ENCODE data around the gene TSPAN16. TPM values are rescaled to one million over a fixed set of nuclear protein-coding genes. Genes with fewer than 3 reads are reported as not detected.
"Not testable (repeated sequence)": the region's sequence is repeated elsewhere in the genome, so short reads cannot be mapped to it uniquely, and the experiment has no call there.

Gene TSPAN16
- total RNA-seq, 1 donor from 2014 or later = not detected

GRCh38 chr19:11338569-11339253 lies 42.8 kb downstream of the TSPAN16 start:
- no peak for DNase-seq (ENCODE audit: extremely low spot score, unreplicated experiment)
- Mint-ChIP-seq H3K27ac (ENCODE audit: unreplicated experiment) (peak overlapping the region; percentile 34), H3K4me3 (ENCODE audit: unreplicated experiment) (peak overlapping the region; percentile 63), H3K4me1 (ENCODE audit: unreplicated experiment) (peaks cover 17% of the 10 kb centered on the region), H3K27me3 (ENCODE audit: unreplicated experiment) (no peaks in the 10 kb centered on the region), H3K36me3 (ENCODE audit: unreplicated experiment) (peaks cover 4% of the 10 kb centered on the region), H3K9me3 (ENCODE audit: unreplicated experiment) (no peaks in the 10 kb centered on the region)
- TF ChIP-seq, protein P1, sequence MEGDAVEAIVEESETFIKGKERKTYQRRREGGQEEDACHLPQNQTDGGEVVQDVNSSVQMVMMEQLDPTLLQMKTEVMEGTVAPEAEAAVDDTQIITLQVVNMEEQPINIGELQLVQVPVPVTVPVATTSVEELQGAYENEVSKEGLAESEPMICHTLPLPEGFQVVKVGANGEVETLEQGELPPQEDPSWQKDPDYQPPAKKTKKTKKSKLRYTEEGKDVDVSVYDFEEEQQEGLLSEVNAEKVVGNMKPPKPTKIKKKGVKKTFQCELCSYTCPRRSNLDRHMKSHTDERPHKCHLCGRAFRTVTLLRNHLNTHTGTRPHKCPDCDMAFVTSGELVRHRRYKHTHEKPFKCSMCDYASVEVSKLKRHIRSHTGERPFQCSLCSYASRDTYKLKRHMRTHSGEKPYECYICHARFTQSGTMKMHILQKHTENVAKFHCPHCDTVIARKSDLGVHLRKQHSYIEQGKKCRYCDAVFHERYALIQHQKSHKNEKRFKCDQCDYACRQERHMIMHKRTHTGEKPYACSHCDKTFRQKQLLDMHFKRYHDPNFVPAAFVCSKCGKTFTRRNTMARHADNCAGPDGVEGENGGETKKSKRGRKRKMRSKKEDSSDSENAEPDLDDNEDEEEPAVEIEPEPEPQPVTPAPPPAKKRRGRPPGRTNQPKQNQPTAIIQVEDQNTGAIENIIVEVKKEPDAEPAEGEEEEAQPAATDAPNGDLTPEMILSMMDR (IDR thresholded peaks at IDR 0.05) = no peak

DNA sequence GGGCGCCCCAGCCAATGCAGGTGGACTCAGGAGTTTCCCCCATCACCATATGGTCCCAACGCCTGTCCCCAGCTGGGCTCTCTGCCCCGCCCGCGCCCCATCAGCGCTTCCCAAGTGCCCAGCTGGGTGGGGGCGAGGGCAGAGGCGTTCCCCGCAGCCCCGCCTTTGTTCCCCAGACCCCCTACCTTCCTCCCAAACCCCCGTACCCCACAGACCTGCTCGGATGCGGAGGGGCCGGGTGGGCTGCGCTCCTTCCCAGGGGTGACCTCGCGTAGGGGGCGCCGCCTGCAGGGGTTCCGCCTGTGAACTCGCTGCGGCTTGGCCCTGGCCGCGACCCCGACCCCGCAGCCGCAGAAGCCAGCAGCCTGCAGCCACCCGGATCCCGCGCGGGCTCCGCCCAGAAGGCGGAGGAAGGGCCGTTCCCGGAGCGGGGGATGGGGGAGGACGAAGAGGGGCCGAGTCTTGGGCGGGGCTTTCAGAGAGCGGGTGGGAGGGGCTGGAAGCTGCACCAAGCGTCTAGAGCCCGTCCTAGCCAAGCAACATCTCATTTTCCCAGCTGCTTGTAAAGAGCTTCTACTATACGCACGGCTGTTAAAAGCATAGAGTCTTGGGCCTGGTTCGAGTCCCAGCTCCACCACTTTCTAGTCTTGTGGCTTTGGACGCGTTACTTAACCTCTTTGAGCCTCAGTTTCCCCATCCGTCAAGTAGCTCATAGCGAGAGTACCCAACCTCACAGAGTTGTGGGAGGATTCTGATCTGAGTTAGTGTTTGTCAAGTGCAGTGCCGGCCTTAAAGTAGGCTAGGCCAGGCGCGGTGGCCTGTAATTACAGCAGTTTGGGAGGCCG lies 43.5 kb downstream of the TSPAN16 start, which contains the start of gene RAB3D:
Gene RAB3D, minus strand, starts transcription at position 404 of the 845 bp plus-strand sequence. CDS start 2,258 bp downstream, outside the sequence.
- Mint-ChIP-seq H3K9me3 (ENCODE audit: unreplicated experiment) (no peaks in the 10 kb centered on the region), H3K36me3 (ENCODE audit: unreplicated experiment) (peaks cover 4% of the 10 kb centered on the region), H3K27ac (ENCODE audit: unreplicated experiment) (peak within 1 kb of the TSS; percentile 34), H3K4me1 (ENCODE audit: unreplicated experiment) (peaks cover 23% of the 10 kb centered on the region), H3K27me3 (ENCODE audit: unreplicated experiment) (no peaks in the 10 kb centered on the region), H3K4me3 (ENCODE audit: unreplicated experiment) (peak within 1 kb of the TSS; percentile 63)
- DNase-seq (ENCODE audit: extremely low spot score, unreplicated experiment) = peak; percentile 91
- TF ChIP-seq, protein P1 (IDR thresholded peaks at IDR 0.05) = no peak

GRCh38 chr19:11340099-11340467 lies 44.1 kb downstream of the TSPAN16 start:
- not testable (repeated sequence) for H3K9me3 Mint-ChIP-seq (ENCODE audit: unreplicated experiment); DNase-seq (ENCODE audit: extremely low spot score, unreplicated experiment); H3K36me3 Mint-ChIP-seq (ENCODE audit: unreplicated experiment); H3K27ac Mint-ChIP-seq (ENCODE audit: unreplicated experiment); H3K27me3 Mint-ChIP-seq (ENCODE audit: unreplicated experiment)
- Mint-ChIP-seq H3K4me3 (ENCODE audit: unreplicated experiment) (peak overlapping the region; percentile 40), H3K4me1 (ENCODE audit: unreplicated experiment) (peaks cover 29% of the 10 kb centered on the region)

DNA sequence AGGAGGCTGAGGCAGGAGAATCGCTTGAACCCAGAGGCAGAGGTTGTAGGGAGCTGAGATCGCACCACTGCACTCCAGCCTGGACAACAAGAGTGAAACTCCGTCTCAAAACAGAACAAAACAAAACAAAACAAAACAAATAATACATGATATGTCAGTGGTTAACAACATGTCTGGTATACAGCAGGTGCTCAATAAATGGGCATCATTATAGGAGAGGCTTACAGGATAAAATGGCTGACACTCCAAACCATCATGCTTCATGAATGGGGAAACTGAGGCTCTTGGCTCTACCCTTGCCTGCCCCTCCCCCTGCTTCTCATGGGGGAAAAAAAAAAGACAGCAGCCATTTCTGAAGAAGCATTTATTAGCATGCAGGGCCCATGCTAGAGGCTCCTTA lies 46.5 kb downstream of the TSPAN16 start:
- Mint-ChIP-seq H3K4me1 (ENCODE audit: unreplicated experiment) (peaks cover 42% of the 10 kb centered on the region), H3K4me3 (ENCODE audit: unreplicated experiment) (no peak overlapping the region)

DNA sequence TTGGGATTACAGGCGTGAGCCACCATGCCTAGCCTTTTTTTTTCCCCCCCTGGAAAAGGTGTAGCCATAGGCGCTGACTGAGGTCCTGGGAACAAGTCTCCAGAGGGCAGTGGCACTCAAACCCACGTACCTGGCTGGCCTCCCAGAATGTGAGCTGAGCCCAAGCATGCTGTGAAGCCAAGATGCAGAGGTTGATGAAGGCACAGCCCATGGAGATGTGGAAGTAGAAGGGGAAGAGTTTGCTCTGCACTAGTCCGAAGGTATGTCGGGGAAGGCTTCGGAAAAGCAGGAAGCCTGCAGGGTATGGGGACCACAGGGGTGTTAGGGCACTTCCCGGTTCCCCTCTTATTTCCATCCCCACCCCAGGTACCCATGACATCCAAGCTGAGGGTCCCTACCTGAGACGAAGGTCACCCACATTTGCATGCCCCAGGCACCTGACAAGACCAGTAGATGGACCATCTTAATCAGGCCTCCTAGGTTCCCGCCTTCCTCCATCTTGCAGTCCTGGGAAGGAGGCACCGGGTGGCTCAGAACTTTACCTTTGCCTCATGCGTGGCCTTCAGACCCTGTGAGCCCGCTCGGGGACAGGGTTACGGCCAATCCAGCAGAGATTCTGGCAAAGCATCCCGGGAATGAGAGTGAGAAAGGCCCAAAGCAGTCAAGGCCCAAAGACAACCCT lies 49.3 kb downstream of the TSPAN16 start:
- TF ChIP-seq, protein P1 (IDR thresholded peaks at IDR 0.05) = no peak
- Mint-ChIP-seq H3K27ac (ENCODE audit: unreplicated experiment) (peak overlapping the region; percentile 94), H3K9me3 (ENCODE audit: unreplicated experiment) (peaks cover 7% of the 10 kb centered on the region), H3K4me1 (ENCODE audit: unreplicated experiment) (peaks cover 31% of the 10 kb centered on the region), H3K36me3 (ENCODE audit: unreplicated experiment) (peaks cover 3% of the 10 kb centered on the region), H3K27me3 (ENCODE audit: unreplicated experiment) (no peaks in the 10 kb centered on the region), H3K4me3 (ENCODE audit: unreplicated experiment) (peak overlapping the region; percentile 91)
- no peak for DNase-seq (ENCODE audit: extremely low spot score, unreplicated experiment)

More for the DNA sequence above, 46.5 kb downstream of the TSPAN16 start:
- no peak for DNase-seq (ENCODE audit: extremely low spot score, unreplicated experiment)
- Mint-ChIP-seq H3K36me3 (ENCODE audit: unreplicated experiment) (no peaks in the 10 kb centered on the region), H3K27me3 (ENCODE audit: unreplicated experiment) (no peaks in the 10 kb centered on the region), H3K9me3 (ENCODE audit: unreplicated experiment) (no peaks in the 10 kb centered on the region), H3K27ac (ENCODE audit: unreplicated experiment) (no peak overlapping the region)
- TF ChIP-seq, protein P1 (IDR thresholded peaks at IDR 0.05) = no peak

All from osteocyte (in vitro differentiated cells).